ENCODE results near the gene ZBTB44. TPM values are rescaled to one million over a fixed set of nuclear protein-coding genes. Genes with fewer than 3 reads are reported as not detected.
"Not testable (repeated sequence)": the region's sequence is repeated elsewhere in the genome, so short reads cannot be mapped to it uniquely, and the experiment has no call there.

The ZBTB44 gene
- total RNA-seq, 1 donor = 45.8 TPM

DNA sequence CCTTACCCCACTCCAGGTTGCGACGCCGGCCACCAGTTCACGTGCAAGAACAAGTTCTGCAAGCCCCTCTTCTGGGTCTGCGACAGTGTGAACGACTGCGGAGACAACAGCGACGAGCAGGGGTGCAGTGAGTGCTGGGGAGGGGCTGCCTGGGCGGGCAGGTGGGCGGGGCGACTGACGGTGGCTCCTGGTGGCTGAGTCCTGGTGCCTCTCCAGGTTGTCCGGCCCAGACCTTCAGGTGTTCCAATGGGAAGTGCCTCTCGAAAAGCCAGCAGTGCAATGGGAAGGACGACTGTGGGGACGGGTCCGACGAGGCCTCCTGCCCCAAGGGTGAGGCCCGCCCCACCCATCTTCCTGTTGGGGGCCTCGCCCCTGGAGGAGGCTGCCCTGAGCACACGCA is 116.4 kb downstream of the ZBTB44 start:
- no peak for DNase-seq (ENCODE audit: low read depth)
- TF ChIP-seq CTCF (IDR thresholded peaks at IDR 0.05; ENCODE audit: insufficient read depth, low read length) = no peak
- no peak overlapping the region for H3K4me3 ChIP-seq (ENCODE audit: low read depth, low read length)

DNA sequence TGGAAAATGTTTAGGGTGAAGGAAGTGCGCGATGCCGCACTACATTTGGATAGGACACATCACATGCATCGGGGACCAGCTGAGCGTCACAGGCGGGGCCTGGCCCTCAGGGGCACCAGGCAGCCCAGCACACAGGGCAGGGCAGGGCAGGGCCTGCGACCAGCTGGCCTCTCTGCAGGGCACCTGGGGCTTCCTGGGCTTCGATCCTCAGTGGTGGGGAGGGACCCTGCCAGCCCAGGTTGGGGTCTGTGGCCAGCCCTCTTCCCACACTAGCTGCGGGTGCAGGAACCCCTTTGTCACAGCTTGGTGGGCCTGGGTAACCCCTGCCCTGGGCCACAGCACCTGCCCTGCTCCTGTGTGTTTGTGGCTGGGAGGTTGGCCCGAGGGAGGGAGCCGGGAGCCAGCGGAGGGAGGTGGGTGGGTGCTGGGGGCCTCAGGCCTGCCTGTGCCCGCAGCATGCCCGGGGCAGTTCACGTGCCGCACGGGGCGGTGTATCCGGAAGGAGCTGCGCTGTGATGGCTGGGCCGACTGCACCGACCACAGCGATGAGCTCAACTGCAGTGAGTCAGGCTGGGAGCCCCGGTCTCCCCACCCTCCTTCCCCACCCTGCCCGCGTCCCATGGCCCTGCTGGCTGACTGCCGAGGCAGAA is 117.2 kb downstream of the ZBTB44 start:
- no peak for TF ChIP-seq CTCF (IDR thresholded peaks at IDR 0.05; ENCODE audit: insufficient read depth, low read length)
- no peak overlapping the region for H3K4me3 ChIP-seq (ENCODE audit: low read depth, low read length)
- DNase-seq (ENCODE audit: low read depth) = no peak

DNA sequence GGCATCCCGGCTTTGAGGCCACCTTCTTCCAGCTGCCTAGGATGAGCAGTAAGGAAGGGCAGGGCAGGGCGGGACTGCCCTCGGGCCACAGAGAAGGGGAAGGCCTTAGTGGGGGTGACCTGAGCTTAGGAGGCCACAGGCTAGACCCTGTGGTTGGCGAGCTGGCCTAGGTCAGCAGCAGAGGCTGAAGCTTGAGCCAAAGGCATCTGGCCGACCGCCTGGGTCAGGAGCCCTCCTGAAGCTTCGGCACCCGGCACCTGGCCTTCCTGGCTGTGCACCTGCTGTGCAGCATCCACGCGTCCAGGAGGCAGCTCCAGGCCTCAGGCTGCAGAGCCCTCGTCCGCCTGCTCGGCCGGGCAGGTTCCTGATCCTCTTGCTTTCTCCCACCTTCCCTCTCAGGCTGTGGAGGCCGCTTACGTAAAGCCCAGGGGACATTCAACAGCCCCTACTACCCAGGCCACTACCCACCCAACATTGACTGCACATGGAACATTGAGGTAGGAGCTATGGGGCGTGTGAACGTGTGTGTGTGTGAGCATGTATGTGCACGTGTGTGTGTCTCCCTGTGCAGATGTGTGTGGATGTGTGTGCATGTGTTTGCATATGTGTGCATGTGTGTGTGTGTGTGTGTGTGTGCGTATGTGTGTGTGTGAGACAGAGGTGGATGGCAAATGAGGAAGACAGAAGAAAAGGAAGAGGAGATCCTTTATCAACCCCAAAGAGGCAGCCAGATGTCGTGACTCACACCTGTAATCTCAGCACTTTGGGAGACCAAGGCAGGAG is 120.3 kb downstream of the ZBTB44 start:
- no peak for DNase-seq (ENCODE audit: low read depth)
- no peak overlapping the region for H3K4me3 ChIP-seq (ENCODE audit: low read depth, low read length)
- TF ChIP-seq CTCF (IDR thresholded peaks at IDR 0.05; ENCODE audit: insufficient read depth, low read length) = no peak

DNA sequence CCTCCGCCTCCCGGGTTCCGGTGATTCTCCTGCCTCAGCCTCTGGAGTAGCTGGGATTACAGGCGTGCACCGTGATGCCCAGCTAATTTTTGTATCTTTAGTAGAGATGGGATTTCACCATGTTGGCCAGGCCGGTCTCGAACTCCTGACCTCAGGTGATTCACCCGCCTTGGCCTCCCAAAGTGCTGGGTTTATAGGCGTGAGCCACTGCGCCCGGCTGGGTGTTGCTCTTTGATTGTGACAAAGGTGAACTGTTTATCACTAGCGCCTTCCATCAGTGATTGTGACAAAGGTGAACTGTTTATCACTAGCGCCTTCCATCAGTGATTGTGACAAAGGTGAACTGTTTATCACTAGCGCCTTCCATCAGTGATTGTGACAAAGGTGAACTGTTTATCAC is 121.2 kb downstream of the ZBTB44 start:
- H3K4me3 ChIP-seq (ENCODE audit: low read depth, low read length); DNase-seq (ENCODE audit: low read depth): not testable (repeated sequence)

GRCh38 chr11:130192845-130193267 is 121.9 kb downstream of the ZBTB44 start:
- no peak for DNase-seq (ENCODE audit: low read depth)
- no peak overlapping the region for H3K4me3 ChIP-seq (ENCODE audit: low read depth, low read length)
- no peak for TF ChIP-seq CTCF (IDR thresholded peaks at IDR 0.05; ENCODE audit: insufficient read depth, low read length)

- TF ChIP-seq CTCF (IDR thresholded peaks at IDR 0.05; ENCODE audit: insufficient read depth, low read length) = no peak
- H3K4me3 ChIP-seq (ENCODE audit: low read depth, low read length) = no peak overlapping the region
- no peak for DNase-seq (ENCODE audit: low read depth)
Observed at GRCh38 chr11:130191896-130192295, 122.8 kb downstream of the ZBTB44 start.

GRCh38 chr11:130190371-130190881 is 124.3 kb downstream of the ZBTB44 start:
- TF ChIP-seq CTCF (IDR thresholded peaks at IDR 0.05; ENCODE audit: insufficient read depth, low read length) = no peak
- no peak for DNase-seq (ENCODE audit: low read depth)

More at GRCh38 chr11:130190371-130190881, 124.3 kb downstream of the ZBTB44 start:
- H3K4me3 ChIP-seq (ENCODE audit: low read depth, low read length) = no peak overlapping the region

Measured in fibroblast of the aortic adventitia (primary cell).